Transverse colon (tissue), 4 donors: ENCODE data around the gene RRBP1.

Source experiments
- CTCF ChIP-seq, 5 experiments: fragments of 200-600 bp in 3 of 5; fragments of 450-650 bp in 2 of 5; sonication (generic) in 3 of 5; IDR thresholded peaks; 1 replicate in 2 of 5; 2 replicates in 3 of 5; pipeline ENCODE4 v1.5.1; 2016 to 2017; ENCODE audit warnings: antibody characterized with exemption in 5 of 5, inconsistent platforms in 3 of 5, mild to moderate bottlenecking in 2 of 5, moderate library complexity in 1 of 5
- EP300 ChIP-seq: sonication (generic); formaldehyde crosslinking; IDR thresholded peaks from one replicate; pipeline ENCODE4 v1.6.1; 2017; ENCODE audit warnings: antibody characterized with exemption, low read depth
- POLR2A ChIP-seq: fragments of 450-650 bp; IDR thresholded peaks from one replicate; pipeline ENCODE4 v1.6.1; 2016; ENCODE audit warnings: antibody characterized with exemption, mild to moderate bottlenecking, moderate library complexity
- POLR2AphosphoS5 ChIP-seq, 3 donors: sonication (generic); formaldehyde crosslinking; IDR thresholded peaks; one replicate each; pipeline ENCODE4 v1.6.1; 2016; ENCODE audit warnings: antibody characterized with exemption in 3 of 3

- TF ChIP-seq POLR2AphosphoS5 (IDR thresholded peaks at IDR 0.05), result peak; percentile 71 to 83 (median 80)
- no peak for TF ChIP-seq CTCF (IDR thresholded peaks at IDR 0.05)
- TF ChIP-seq POLR2A, result peak; percentile 22
- TF ChIP-seq EP300, result peak; percentile 93
These were observed 69.6 kb downstream of the RRBP1 start for GRCh38 chr20:17612287-17612991.
